ENCODE measurements around the gene RASIP1. TPM values are rescaled to one million over a fixed set of nuclear protein-coding genes. Genes with fewer than 3 reads are reported as not detected.

RASIP1 gene
- total RNA-seq, 1 donor from 2014 or later = 2.1 TPM

- Mint-ChIP-seq H3K36me3 (no peaks in the 10 kb centered on the region), H3K4me1 (peaks cover 11% of the 10 kb centered on the region), H3K4me3 (no peak overlapping the region), H3K27me3 (ENCODE audit: low read depth) (peaks cover 5% of the 10 kb centered on the region), H3K27ac (no peak overlapping the region), H3K9me3 (no peaks in the 10 kb centered on the region)
- DNase-seq (ENCODE audit: low spot score in 2 of 2, unreplicated experiment in 2 of 2) = no peak
- TF ChIP-seq CTCF (IDR thresholded peaks at IDR 0.05; ENCODE audit: unreplicated experiment) = no peak
Measured at GRCh38 chr19:48674216-48674809, 66.1 kb downstream of the RASIP1 start.

- H3K4me1 Mint-ChIP-seq = peaks cover 11% of the 10 kb centered on the region
- DNase-seq (ENCODE audit: low spot score in 2 of 2, unreplicated experiment in 2 of 2) = no peak
- H3K27me3 Mint-ChIP-seq (ENCODE audit: low read depth) = peaks cover 5% of the 10 kb centered on the region
- no peaks in the 10 kb centered on the region for H3K36me3 Mint-ChIP-seq
- TF ChIP-seq CTCF (IDR thresholded peaks at IDR 0.05; ENCODE audit: unreplicated experiment) = no peak
- H3K9me3 Mint-ChIP-seq = no peaks in the 10 kb centered on the region
- no peak overlapping the region for H3K4me3 Mint-ChIP-seq
- H3K27ac Mint-ChIP-seq = no peak overlapping the region
Measured at GRCh38 chr19:48673436-48674100, 66.8 kb downstream of the RASIP1 start.

GRCh38 chr19:48672994-48673393 lies 67.4 kb downstream of the RASIP1 start, which contains the start of gene NTN5:
TSS of gene NTN5 (minus strand) at chr19:48673017. CDS start at chr19:48670986, 2,031 bp downstream.
- DNase-seq (ENCODE audit: low spot score in 2 of 2, unreplicated experiment in 2 of 2) = no peak
- Mint-ChIP-seq H3K27ac (no peak within 1 kb of the TSS), H3K4me1 (peaks cover 11% of the 10 kb centered on the region), H3K27me3 (ENCODE audit: low read depth) (peaks cover 5% of the 10 kb centered on the region), H3K36me3 (no peaks in the 10 kb centered on the region), H3K4me3 (no peak within 1 kb of the TSS), H3K9me3 (no peaks in the 10 kb centered on the region)
- TF ChIP-seq CTCF (IDR thresholded peaks at IDR 0.05; ENCODE audit: unreplicated experiment) = no peak

- no peak for TF ChIP-seq CTCF (IDR thresholded peaks at IDR 0.05; ENCODE audit: unreplicated experiment)
- H3K4me1 Mint-ChIP-seq = peaks cover 11% of the 10 kb centered on the region
- H3K9me3 Mint-ChIP-seq = no peaks in the 10 kb centered on the region
- peaks cover 5% of the 10 kb centered on the region for H3K27me3 Mint-ChIP-seq (ENCODE audit: low read depth)
- H3K27ac Mint-ChIP-seq = peak overlapping the region; percentile 60
- DNase-seq (ENCODE audit: low spot score in 2 of 2, unreplicated experiment in 2 of 2) = no peak
- no peak overlapping the region for H3K4me3 Mint-ChIP-seq
- no peaks in the 10 kb centered on the region for H3K36me3 Mint-ChIP-seq
Measured at GRCh38 chr19:48671446-48671995, 68.9 kb downstream of the RASIP1 start.

GRCh38 chr19:48670699-48671445 lies 69.5 kb downstream of the RASIP1 start:
- Mint-ChIP-seq H3K9me3 (no peaks in the 10 kb centered on the region), H3K36me3 (no peaks in the 10 kb centered on the region), H3K27ac (peak overlapping the region; percentile 60), H3K27me3 (ENCODE audit: low read depth) (peaks cover 5% of the 10 kb centered on the region), H3K4me1 (peaks cover 11% of the 10 kb centered on the region), H3K4me3 (no peak overlapping the region)
- TF ChIP-seq CTCF (IDR thresholded peaks at IDR 0.05; ENCODE audit: unreplicated experiment) = no peak
- DNase-seq (ENCODE audit: low spot score in 2 of 2, unreplicated experiment in 2 of 2) = no peak

Other genes with a start within 250 kb of the RASIP1 start
- gene LMTK3, start 228.8 kb downstream of the RASIP1 start, total RNA-seq = 19.4 to 21.3 TPM (median 20.4 TPM) in 3 replicates
- gene SULT2B1, start 188.4 kb downstream of the RASIP1 start, total RNA-seq = 0.64 to 0.79 TPM (median 0.74 TPM) in 3 replicates
- gene SPACA4, start 133.9 kb downstream of the RASIP1 start, total RNA-seq = not detected in 3 replicates
- 2.5 to 3.9 TPM (median 3.7 TPM) in 3 replicates for gene FAM83E, start 125.5 kb downstream of the RASIP1 start, total RNA-seq
- gene RPL18, start 121.4 kb downstream of the RASIP1 start, total RNA-seq = 1,586 to 1,657 TPM (median 1,644 TPM) in 3 replicates
- gene SPHK2, start 121.1 kb downstream of the RASIP1 start, total RNA-seq = 25.3 to 28.6 TPM (median 27.7 TPM) in 3 replicates
- 11.5 to 13.2 TPM (median 13.1 TPM) in 3 replicates for gene DBP, start 103.2 kb downstream of the RASIP1 start, total RNA-seq
- gene CA11, start 94.4 kb downstream of the RASIP1 start, total RNA-seq = 48.2 to 55.0 TPM (median 53.1 TPM) in 3 replicates
- gene NTN5, start 67.6 kb downstream of the RASIP1 start, total RNA-seq = 6.8 to 7.3 TPM (median 7.1 TPM) in 3 replicates
- 0.20 TPM in 1 of 3 replicates, not detected in the others for gene FUT2, start 44.6 kb downstream of the RASIP1 start, total RNA-seq
- gene MAMSTR, start 20.9 kb downstream of the RASIP1 start, total RNA-seq = 5.8 to 6.5 TPM (median 6.0 TPM) in 3 replicates
- 0.45 to 0.80 TPM (median 0.49 TPM) in 3 replicates for gene IZUMO1, start 6.3 kb upstream of the RASIP1 start, total RNA-seq
- 3.5 to 4.4 TPM (median 4.3 TPM) in 3 replicates for gene FUT1, start 12.0 kb upstream of the RASIP1 start, total RNA-seq
- gene FGF21, start 14.9 kb upstream of the RASIP1 start, total RNA-seq = not detected in 3 replicates
- gene BCAT2, start 70.4 kb upstream of the RASIP1 start, total RNA-seq = 45.3 to 47.3 TPM (median 45.7 TPM) in 3 replicates
- 22.9 to 29.6 TPM (median 27.1 TPM) in 3 replicates for gene HSD17B14, start 95.9 kb upstream of the RASIP1 start, total RNA-seq
- 25.7 to 28.6 TPM (median 26.9 TPM) in 3 replicates for gene PLEKHA4, start 128.0 kb upstream of the RASIP1 start, total RNA-seq
- gene PPP1R15A, start 131.8 kb upstream of the RASIP1 start, total RNA-seq = 158 to 170 TPM (median 158 TPM) in 3 replicates
- gene TULP2, start 158.1 kb upstream of the RASIP1 start, total RNA-seq = 0.38 to 1.4 TPM (median 0.84 TPM) in 3 replicates
- 152 to 159 TPM (median 159 TPM) in 3 replicates for gene NUCB1, start 159.7 kb upstream of the RASIP1 start, total RNA-seq
- gene DHDH, start 193.1 kb upstream of the RASIP1 start, total RNA-seq = 2.3 to 3.5 TPM (median 3.2 TPM) in 3 replicates
- gene BAX, start 214.3 kb upstream of the RASIP1 start, total RNA-seq = 119 to 129 TPM (median 119 TPM) in 3 replicates
- gene FTL, start 224.7 kb upstream of the RASIP1 start, total RNA-seq = 1,022 to 1,078 TPM (median 1,064 TPM) in 3 replicates